Inflammatory macrophage (primary cell): ENCODE measurements around the gene CUL3.
"Not testable (repeated sequence)": the region's sequence is repeated elsewhere in the genome, so short reads cannot be mapped to it uniquely, and the experiment has no call there.

Experiments used
- DNase-seq, 2 donors: peaks; one replicate each; pipeline ENCODE4 v3.0.0-alpha.2; 2020 to 2022

Gene CUL3

GRCh38 chr2:224538561-224539138, 46.5 kb downstream of the CUL3 start:
- no peak for DNase-seq

GRCh38 chr2:224532931-224533330, 52.2 kb downstream of the CUL3 start:
- no peak for DNase-seq

DNA sequence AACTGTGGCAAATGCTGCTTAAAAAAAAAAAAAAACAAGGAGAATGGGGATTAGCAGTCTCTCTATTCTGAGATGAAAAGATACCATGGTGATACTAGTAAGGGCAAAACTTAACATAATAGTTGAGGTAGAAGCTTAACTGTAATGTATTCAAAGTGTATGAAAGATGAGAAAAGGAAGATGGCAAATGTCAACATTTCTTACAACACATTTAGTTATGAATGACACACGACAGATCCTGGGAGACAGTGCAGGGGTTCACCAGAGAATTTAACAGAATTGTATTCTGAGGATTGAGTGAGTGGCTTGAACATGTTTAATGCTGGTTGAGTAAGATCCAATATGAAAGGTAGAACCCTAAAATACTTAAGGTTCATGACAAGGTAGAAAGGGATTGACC, 52.7 kb downstream of the CUL3 start:
- DNase-seq, result no peak

DNA sequence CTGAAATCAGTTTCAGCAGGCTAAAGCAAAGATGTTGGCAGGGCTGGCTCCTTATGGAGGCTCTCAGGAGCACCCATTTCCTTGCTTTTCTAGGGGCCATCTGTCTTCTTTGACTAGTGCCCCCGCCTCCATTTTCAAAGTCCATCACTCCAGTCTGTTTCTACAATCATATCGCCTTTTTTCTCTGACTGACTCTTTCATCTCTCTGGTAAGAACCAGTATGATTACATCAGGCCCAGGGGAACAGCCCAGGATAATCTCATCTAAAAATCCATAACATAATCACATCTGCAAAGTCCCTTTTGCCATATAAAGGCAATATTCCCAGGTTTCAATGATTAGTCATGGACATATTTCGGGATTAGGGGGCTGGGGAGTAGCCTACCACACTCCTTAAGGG, 57.0 kb downstream of the CUL3 start:
- DNase-seq, result no peak

- no peak for DNase-seq
These were observed 59.4 kb downstream of the CUL3 start for GRCh38 chr2:224525774-224526173.

GRCh38 chr2:224524657-224525056, 60.5 kb downstream of the CUL3 start:
- no peak for DNase-seq

DNA sequence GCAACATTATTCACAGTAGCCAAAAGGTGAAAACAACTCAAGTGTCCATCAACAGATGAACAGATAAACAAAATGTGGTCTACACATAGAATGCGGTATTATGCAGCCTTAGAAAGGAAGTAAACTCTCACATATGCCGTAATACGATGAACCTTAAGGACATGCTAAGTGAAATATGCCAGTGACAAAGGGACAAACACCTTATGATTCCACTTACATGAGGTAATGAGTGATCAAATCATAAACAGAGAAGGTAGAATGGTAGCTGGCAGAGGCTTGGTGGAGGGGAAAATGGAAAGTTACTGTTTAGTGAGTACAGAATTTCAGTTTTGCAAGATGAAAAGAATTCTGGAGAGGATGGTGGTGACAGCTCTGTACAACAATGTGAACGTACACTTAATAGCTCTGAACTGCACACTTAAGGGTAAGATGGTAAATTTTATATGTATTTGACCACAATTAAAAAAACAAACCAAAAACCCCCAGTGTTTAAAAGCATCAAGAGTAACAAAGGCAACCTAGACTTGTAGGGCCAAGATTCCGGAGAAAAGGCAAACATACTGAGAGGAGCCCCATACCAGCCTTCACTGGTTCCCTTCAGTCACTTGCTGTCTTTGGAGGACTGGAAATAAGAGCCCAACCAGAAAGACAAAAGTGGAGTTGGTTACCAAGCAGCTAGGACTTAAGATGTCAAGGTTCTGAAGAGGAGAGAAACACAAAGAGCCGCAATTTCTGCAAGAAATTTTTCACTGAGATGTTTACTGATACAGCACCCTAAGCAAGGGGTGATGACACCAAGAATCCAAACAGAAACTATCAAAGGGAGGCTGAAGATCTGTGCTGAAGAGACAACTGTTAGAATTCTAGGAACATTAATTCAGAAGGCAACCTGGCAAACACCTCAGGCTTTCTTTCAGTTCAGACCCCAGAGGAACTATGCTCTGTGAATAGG, 61.3 kb downstream of the CUL3 start:
- peak; percentile 5 to 12 for DNase-seq

GRCh38 chr2:224522483-224522882, 62.7 kb downstream of the CUL3 start:
- DNase-seq, result not testable (repeated sequence)

DNA sequence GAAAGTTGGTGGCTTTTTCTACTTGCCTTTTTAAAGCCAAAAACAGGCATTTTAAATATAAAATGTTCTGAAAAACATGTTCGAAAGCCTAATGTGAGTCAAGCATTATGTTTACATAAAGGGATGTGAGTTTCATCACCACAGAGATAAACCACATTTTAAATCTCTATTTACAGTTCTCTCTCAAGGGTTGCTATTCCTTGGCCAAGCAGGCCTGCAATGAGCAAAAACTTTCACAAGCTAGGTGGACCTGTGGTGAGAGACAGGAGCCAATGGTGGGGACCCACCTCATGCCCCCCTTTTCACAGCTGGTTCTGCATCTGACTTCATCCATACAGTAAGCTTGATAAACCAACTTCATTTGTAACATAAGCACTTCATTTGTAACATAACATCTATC, 65.1 kb downstream of the CUL3 start:
- DNase-seq, result peak in 1 of 2 donors; percentile 41

- DNase-seq, result no peak
These were observed 66.2 kb downstream of the CUL3 start for GRCh38 chr2:224518806-224519580.

DNA sequence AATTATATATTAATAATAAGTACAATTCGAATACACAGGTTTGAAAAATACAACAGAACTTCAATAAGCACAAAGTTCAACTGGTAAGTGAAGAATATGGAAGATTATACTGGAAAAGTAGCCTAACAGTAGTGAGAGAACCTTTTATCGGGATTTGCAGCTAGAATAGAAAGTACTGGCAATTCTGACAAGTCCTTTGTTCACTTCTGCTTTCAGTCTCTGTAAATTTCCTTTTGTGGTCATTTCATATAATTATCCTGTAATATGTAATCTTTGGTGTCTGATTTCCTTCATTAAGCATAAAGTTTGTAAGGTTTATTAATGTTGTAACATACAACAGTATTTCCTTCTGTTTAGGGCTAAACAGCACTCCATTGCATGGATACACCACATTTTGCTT, 67.2 kb downstream of the CUL3 start:
- peak; percentile 12 to 67 for DNase-seq

DNA sequence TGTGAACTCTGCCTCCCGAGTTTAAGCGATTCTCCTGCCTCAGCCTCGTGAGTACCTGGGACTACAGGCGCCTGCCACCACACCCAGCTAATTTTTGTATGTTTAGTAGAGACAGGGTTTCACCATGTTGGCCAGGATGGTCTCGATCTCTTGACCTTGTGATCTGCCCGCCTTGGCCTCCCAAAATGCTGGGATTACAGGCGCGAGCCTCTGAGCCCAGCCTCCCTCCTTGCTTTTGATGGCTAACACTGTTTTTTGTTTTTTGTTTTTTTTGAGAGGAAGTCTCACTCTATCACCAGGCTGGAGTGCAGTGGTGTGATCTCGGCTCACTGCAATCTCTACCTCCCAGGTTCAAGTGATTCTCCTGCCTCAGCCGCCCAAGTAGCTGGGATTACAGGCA, 68.8 kb downstream of the CUL3 start:
- DNase-seq, result not testable (repeated sequence)

DNA sequence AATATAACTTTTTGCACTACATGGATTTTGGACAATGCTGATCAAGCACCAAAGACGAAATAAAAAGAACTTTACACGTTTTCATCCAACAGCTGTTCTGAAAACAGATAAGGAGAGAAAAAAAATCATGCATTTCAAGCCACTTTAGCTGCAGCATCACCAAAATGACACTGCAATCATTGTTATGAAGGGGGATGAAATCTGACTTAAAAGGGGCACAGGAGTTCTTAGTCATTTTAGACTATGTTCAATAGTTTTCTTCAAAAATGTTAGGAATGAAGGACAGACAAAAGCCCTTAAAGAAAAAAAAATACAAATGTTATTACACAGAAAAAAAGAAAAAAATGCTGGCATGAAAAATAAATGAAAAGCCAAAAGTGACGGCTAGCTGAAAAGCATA, 71.2 kb downstream of the CUL3 start:
- no peak for DNase-seq

- no peak for DNase-seq
These were observed 77.4 kb downstream of the CUL3 start for GRCh38 chr2:224507789-224508188.

DNA sequence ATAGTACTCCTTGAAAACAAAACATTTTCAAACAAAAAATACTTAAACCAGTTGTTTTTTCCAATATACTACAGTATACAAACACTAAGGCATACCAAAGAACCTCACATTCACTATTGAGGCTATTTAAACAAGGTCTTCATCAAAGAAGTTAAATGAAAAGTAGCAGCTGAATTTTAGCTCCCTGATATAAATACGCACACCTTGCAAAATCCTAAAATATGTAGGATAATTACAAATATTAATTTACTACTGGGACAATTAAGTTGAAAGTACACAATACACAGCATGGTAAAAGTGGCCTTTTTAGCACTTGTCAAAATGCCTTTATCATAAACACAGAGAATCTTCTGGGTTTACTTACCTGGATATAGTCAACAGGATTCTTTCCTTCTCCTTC, 78.7 kb downstream of the CUL3 start:
- no peak for DNase-seq

DNA sequence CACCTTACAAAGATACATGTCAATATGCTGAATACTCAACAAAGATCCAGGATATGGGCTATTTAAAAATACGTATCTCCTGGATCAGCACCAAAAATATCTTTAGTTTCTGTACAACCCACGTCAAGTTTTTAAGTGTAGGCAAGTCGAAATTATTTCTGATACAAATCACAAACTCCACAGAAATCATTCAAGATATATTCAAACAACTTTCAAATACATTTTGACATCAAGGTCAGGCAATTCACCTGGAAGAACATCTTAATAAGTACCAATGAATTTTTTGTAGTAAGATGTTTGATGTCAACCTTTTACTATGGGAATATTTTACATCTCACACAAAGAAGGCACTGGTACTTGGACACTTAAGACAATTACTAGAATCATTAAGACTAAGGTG, 86.2 kb downstream of the CUL3 start:
- no peak for DNase-seq

GRCh38 chr2:224492531-224492930, 92.6 kb downstream of the CUL3 start:
- DNase-seq, result no peak

GRCh38 chr2:224487940-224488339, 97.2 kb downstream of the CUL3 start:
- DNase-seq, result not testable (repeated sequence)

- DNase-seq, result not testable (repeated sequence)
These were observed 99.8 kb downstream of the CUL3 start for GRCh38 chr2:224485081-224486014.

GRCh38 chr2:224479826-224480225, 105.3 kb downstream of the CUL3 start:
- no peak for DNase-seq

DNA sequence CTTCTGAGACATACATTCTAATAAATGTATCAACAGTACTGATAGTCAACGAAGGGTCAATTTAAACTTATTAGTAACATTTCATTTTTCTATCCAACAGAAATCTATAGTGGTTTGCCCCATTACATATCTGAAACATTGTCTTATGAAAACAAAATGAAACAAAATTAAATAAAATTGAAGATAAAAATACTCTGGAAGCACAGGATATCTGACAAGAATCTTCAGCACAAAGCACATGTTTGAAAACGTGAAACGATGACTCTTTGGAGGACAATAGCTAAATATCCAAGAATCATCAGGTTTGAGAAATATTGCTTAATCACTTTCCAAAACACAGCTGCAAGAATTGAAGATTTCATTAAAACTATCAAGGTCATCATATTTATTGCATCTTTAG, 112.3 kb downstream of the CUL3 start:
- DNase-seq, result no peak

- DNase-seq, result no peak
These were observed 113.0 kb downstream of the CUL3 start for GRCh38 chr2:224472137-224472536.
